ENCODE data around the gene NOD1. TPM values are rescaled to one million over a fixed set of nuclear protein-coding genes. Genes with fewer than 3 reads are reported as not detected.

NOD1 gene
- total RNA-seq, 4 donors from 2014 or later, result 9.2 to 22.1 (median 12.7) TPM

GRCh38 chr7:30459591-30460245 is 18.9 kb downstream of the NOD1 start:
- Histone ChIP-seq H3K36me3 (no peaks in the 10 kb centered on the region), H3K4me3 (no peak overlapping the region)
- intact Hi-C loops (cut with DNase I; ENCODE audit: low total_unique reads), result no loop called here

GRCh38 chr7:30458311-30458710 is 20.3 kb downstream of the NOD1 start:
- DNase-seq, result no peak
- H3K9me3 ChIP-seq, result no peaks in the 10 kb centered on the region
- H3K36me3 ChIP-seq, result no peaks in the 10 kb centered on the region
- peaks cover 5 to 8% of the 10 kb centered on the region in 2 donors for H3K4me1 ChIP-seq
- TF ChIP-seq CTCF (IDR thresholded peaks at IDR 0.05) (no peak), POLR2A (IDR thresholded peaks at IDR 0.05) (no peak)
- intact Hi-C loops (cut with DNase I; ENCODE audit: low total_unique reads), result no loop called here
- H3K27ac ChIP-seq, result peak overlapping the region; percentile 76 to 77
- H3K27me3 ChIP-seq, result no peaks in the 10 kb centered on the region
- no peak overlapping the region for H3K4me3 ChIP-seq

More at GRCh38 chr7:30459591-30460245, 18.9 kb downstream of the NOD1 start:
- no peaks in the 10 kb centered on the region for H3K27me3 ChIP-seq
- peak overlapping the region; percentile 76 to 77 for H3K27ac ChIP-seq
- DNase-seq, result peak; percentile 83 to 89
- H3K9me3 ChIP-seq, result no peaks in the 10 kb centered on the region
- TF ChIP-seq CTCF (IDR thresholded peaks at IDR 0.05) (no peak), POLR2A (IDR thresholded peaks at IDR 0.05) (no peak)
- H3K4me1 ChIP-seq, result peaks cover 5 to 14% of the 10 kb centered on the region in 2 donors

GRCh38 chr7:30453921-30454320 is 24.7 kb downstream of the NOD1 start:
- H3K36me3 ChIP-seq, result no peaks in the 10 kb centered on the region
- DNase-seq, result peak in 1 of 2 donors; percentile 10
- no peak for TF ChIP-seq POLR2A (IDR thresholded peaks at IDR 0.05)
- no peak for TF ChIP-seq CTCF (IDR thresholded peaks at IDR 0.05)
- no peaks in the 10 kb centered on the region for H3K27me3 ChIP-seq
- intact Hi-C loops (cut with DNase I; ENCODE audit: low total_unique reads), result no loop called here
- no peak overlapping the region for H3K27ac ChIP-seq
- H3K4me3 ChIP-seq, result no peak overlapping the region
- H3K9me3 ChIP-seq, result no peaks in the 10 kb centered on the region
- peaks cover 0 to 3% of the 10 kb centered on the region in 2 donors for H3K4me1 ChIP-seq

- no peaks in the 10 kb centered on the region for H3K9me3 ChIP-seq
- DNase-seq, result no peak
- TF ChIP-seq CTCF (IDR thresholded peaks at IDR 0.05), result no peak
- TF ChIP-seq POLR2A (IDR thresholded peaks at IDR 0.05), result no peak
- H3K4me1 ChIP-seq, result no peaks in the 10 kb centered on the region
- no peak overlapping the region for H3K27ac ChIP-seq
- intact Hi-C loops (cut with DNase I; ENCODE audit: low total_unique reads), result no loop called here
- no peak overlapping the region for H3K4me3 ChIP-seq
- no peaks in the 10 kb centered on the region for H3K36me3 ChIP-seq
- H3K27me3 ChIP-seq, result no peaks in the 10 kb centered on the region
Measured at GRCh38 chr7:30453016-30453415, 25.6 kb downstream of the NOD1 start.

- Histone ChIP-seq H3K27me3 (no peaks in the 10 kb centered on the region), H3K4me1 (no peaks in the 10 kb centered on the region), H3K36me3 (no peaks in the 10 kb centered on the region), H3K9me3 (no peaks in the 10 kb centered on the region), H3K27ac (no peak overlapping the region), H3K4me3 (no peak overlapping the region)
- DNase-seq, result no peak
- intact Hi-C loops (cut with DNase I; ENCODE audit: low total_unique reads), result no loop called here
- no peak for TF ChIP-seq CTCF (IDR thresholded peaks at IDR 0.05)
- TF ChIP-seq POLR2A (IDR thresholded peaks at IDR 0.05), result no peak
Measured at GRCh38 chr7:30452280-30452930, 26.2 kb downstream of the NOD1 start.
